Natural killer cell (primary cell): Measurements from ENCODE around the gene RBM14. TPM values are rescaled to one million over a fixed set of nuclear protein-coding genes. Genes with fewer than 3 reads are reported as not detected.

ENCODE experiments used
- ATAC-seq, 3 donors: fragments of 150-1000 bp in 2 of 3; fragments of 200-7000 bp in 1 of 3; cut with Tn5 transposase; 1 replicate in 1 of 3; 2 replicates in 2 of 3; pipeline ENCODE4 v1.10.0; 2021; ENCODE audit warnings: mild to moderate bottlenecking in 2 of 3, moderate library complexity in 2 of 3
- DNase-seq, 2 donors: peaks; one replicate each; pipeline versions ENCODE4 v3.0.0 to v3.0.0-alpha.2; 2013 to 2021; ENCODE audit warnings: mixed read lengths in 1 of 2
- H3K27ac ChIP-seq: one replicate; pipeline ENCODE4 v1.5.1; 2013; ENCODE audit warnings: mild to moderate bottlenecking, low read length
- H3K27me3 ChIP-seq: one replicate; pipeline ENCODE4 v1.6.1; 2013; ENCODE audit warnings: low read length; ENCODE audit not compliant: control insufficient read depth, insufficient read depth
- H3K36me3 ChIP-seq: one replicate; pipeline ENCODE4 v1.6.1; 2013; ENCODE audit warnings: low read length; ENCODE audit not compliant: control insufficient read depth, insufficient read depth
- H3K4me1 ChIP-seq: one replicate; pipeline ENCODE4 v1.6.1; 2013; ENCODE audit warnings: low read length; ENCODE audit not compliant: control insufficient read depth, insufficient read depth
- H3K4me3 ChIP-seq: one replicate; pipeline ENCODE4 v1.5.1; 2013; ENCODE audit warnings: low read length
- H3K9me3 ChIP-seq: one replicate; pipeline ENCODE4 v1.6.1; 2013; ENCODE audit warnings: low read length; ENCODE audit not compliant: control insufficient read depth, insufficient read depth
- H3K27ac Mint-ChIP-seq, 2 donors: one replicate each; pipeline ENCODE4 v1.8.0; 2022; ENCODE audit warnings: mild to moderate bottlenecking in 2 of 2, mixed read lengths in 2 of 2, moderate library complexity in 1 of 2
- H3K27me3 Mint-ChIP-seq, 2 donors: one replicate each; pipeline ENCODE4 v1.8.0; 2022; ENCODE audit warnings: low read depth in 2 of 2, mixed read lengths in 2 of 2
- H3K36me3 Mint-ChIP-seq: one replicate; pipeline ENCODE4 v1.8.0; 2022; ENCODE audit warnings: mixed read lengths
- H3K4me1 Mint-ChIP-seq, 2 donors: one replicate each; pipeline ENCODE4 v1.8.0; 2022; ENCODE audit warnings: mixed read lengths in 2 of 2
- H3K4me3 Mint-ChIP-seq: one replicate; pipeline ENCODE4 v1.8.0; 2022; ENCODE audit warnings: mild to moderate bottlenecking, moderate library complexity, mixed read lengths
- H3K9me3 Mint-ChIP-seq, 2 donors: one replicate each; pipeline ENCODE4 v1.8.0; 2022; ENCODE audit warnings: mixed read lengths in 2 of 2
- CTCF ChIP-seq: fragments of 200-600 bp; IDR thresholded peaks from one replicate; pipeline ENCODE4 v1.8.0; 2022; ENCODE audit warnings: antibody characterized with exemption
- WGBS: methylation state at CpG from one replicate; pipeline ENCODE4 v1.1.7; 2013; ENCODE audit warnings: missing lambda C conversion rate; ENCODE audit not compliant: insufficient coverage; 5-methylcytosine and 5-hydroxymethylcytosine counted together
- intact Hi-C: fragments of 100-400 bp; cut with micrococcal nuclease; formaldehyde crosslinking; loops from one replicate; pipeline ENCODE4 v1.14.2; 2022
- total RNA-seq, 4 donors: library from RNA; stranded (reverse); fragments of 120-200 nt in 1 of 4; gene quantifications; one replicate each; pipeline versions ENCODE4 v1.2.3 to v1.2.4, GENCODE V29; 2013 to 2022

Gene RBM14
- total RNA-seq, 3 donors from 2014 or later (not counting 1 experiment from before 2014, with no cell fraction given): 289 to 325 (median 307) TPM

GRCh38 chr11:66595245-66595904 is 21.1 kb upstream of the RBM14 start:
- Histone ChIP-seq H3K4me3 (no peak overlapping the region), H3K9me3 (no peaks in the 10 kb centered on the region), H3K36me3 (peaks cover 8% of the 10 kb centered on the region), H3K27ac (peak overlapping the region; percentile 24), H3K27me3 (no peaks in the 10 kb centered on the region), H3K4me1 (peaks cover 20% of the 10 kb centered on the region)
- no peaks in the 10 kb centered on the region for H3K36me3 Mint-ChIP-seq
- intact Hi-C loops: no loop called here
- H3K27me3 Mint-ChIP-seq: no peaks in the 10 kb centered on the region
- peak overlapping the region; percentile 61 for H3K4me3 Mint-ChIP-seq
- no peak for DNase-seq
- peak overlapping the region; percentile 35 to 100 for H3K27ac Mint-ChIP-seq
- no peak for ATAC-seq
- TF ChIP-seq CTCF: no peak
- no peaks in the 10 kb centered on the region for H3K9me3 Mint-ChIP-seq
- peaks cover 31 to 33% of the 10 kb centered on the region in 2 donors for H3K4me1 Mint-ChIP-seq
- 56% methylated on average over 4 of the region's 5 CpGs for WGBS

DNA sequence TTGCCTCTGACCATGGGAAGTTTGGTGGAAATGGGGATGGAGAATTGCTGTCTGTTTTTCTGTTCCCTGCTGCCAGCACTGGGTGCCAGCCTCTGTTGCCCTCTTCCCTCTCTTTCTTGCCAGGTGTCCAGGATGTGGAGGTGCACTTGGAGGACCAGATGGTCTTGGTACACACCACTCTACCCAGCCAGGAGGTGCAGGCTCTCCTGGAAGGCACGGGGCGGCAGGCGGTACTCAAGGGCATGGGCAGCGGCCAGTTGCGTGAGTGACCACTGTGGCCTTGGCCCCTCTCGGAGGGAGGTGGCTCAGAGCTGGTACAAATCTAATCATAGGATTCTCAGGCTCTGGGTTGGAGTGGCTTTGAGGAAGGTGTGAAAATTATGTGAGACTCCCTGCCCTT is 17.4 kb upstream of the RBM14 start:
- H3K4me3 ChIP-seq: no peak overlapping the region
- peaks cover 3% of the 10 kb centered on the region for H3K4me1 ChIP-seq
- no peak overlapping the region for H3K27ac ChIP-seq
- H3K27me3 Mint-ChIP-seq: no peaks in the 10 kb centered on the region
- H3K27ac Mint-ChIP-seq: no peak overlapping the region
- H3K9me3 ChIP-seq: no peaks in the 10 kb centered on the region
- TF ChIP-seq CTCF: no peak
- H3K36me3 ChIP-seq: peaks cover 10% of the 10 kb centered on the region
- no peaks in the 10 kb centered on the region for H3K27me3 ChIP-seq
- no peak for ATAC-seq
- H3K4me3 Mint-ChIP-seq: no peak overlapping the region
- H3K4me1 Mint-ChIP-seq: peaks cover 12 to 14% of the 10 kb centered on the region in 2 donors
- 100% methylated on average over 6 of the region's 6 CpGs for WGBS
- H3K36me3 Mint-ChIP-seq: no peaks in the 10 kb centered on the region
- no peaks in the 10 kb centered on the region for H3K9me3 Mint-ChIP-seq
- no peak for DNase-seq
- intact Hi-C loops: no loop called here

DNA sequence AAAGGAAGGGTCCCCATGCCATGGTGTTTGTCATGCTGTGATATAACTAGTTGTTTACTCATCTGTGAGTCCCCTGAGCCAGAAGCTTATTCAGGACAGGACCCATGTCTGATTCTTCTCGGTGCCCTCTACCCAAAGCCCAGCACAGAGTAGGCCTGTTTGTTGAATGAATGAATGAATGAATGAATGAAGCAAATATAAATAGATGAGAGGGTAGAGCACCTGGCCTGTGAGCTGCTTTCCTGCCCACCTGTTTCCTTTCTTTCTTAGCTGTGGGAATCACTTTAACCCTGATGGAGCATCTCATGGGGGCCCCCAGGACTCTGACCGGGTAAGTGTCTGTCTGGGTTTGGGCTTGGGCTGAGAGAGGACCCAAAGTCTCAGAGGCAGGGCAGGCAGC is 16.2 kb upstream of the RBM14 start:
- Mint-ChIP-seq H3K27me3 (no peaks in the 10 kb centered on the region), H3K4me1 (peaks cover 6% of the 10 kb centered on the region in 2 donors), H3K27ac (no peak overlapping the region), H3K9me3 (no peaks in the 10 kb centered on the region), H3K36me3 (no peaks in the 10 kb centered on the region), H3K4me3 (no peak overlapping the region)
- DNase-seq (no peak), ATAC-seq (no peak)
- no peak for TF ChIP-seq CTCF
- WGBS: 75% methylated on average over 2 of the region's 2 CpGs
- H3K9me3 ChIP-seq: no peaks in the 10 kb centered on the region
- no peak overlapping the region for H3K4me3 ChIP-seq
- H3K27ac ChIP-seq: no peak overlapping the region
- H3K4me1 ChIP-seq: no peaks in the 10 kb centered on the region
- H3K36me3 ChIP-seq: peaks cover 17% of the 10 kb centered on the region
- no peaks in the 10 kb centered on the region for H3K27me3 ChIP-seq
- intact Hi-C loops: no loop called here
